ENCODE results near the gene PRR12. TPM values are rescaled to one million over a fixed set of nuclear protein-coding genes. Genes with fewer than 3 reads are reported as not detected.

Gene PRR12
- total RNA-seq, 4 donors from 2014 or later, result 19.6 to 53.1 (median 24.5) TPM

- DNase-seq (ENCODE audit: low spot score in 2 of 2), result peak; percentile 46 to 92
- intact Hi-C loops (cut with DNase I; ENCODE audit: low total_unique reads), result loop anchor here (5.0 kb wide), 1 partner anchor 45 kb away; no protein-coding TSS in a partner anchor
- TF ChIP-seq POLR2A (IDR thresholded peaks at IDR 0.05) (no peak), CTCF (IDR thresholded peaks at IDR 0.05) (no peak)
- WGBS, 2 donors, result 0 to 1% methylated on average over 39 to 46 of the region's 51 CpGs
- H3K4me3 ChIP-seq (ENCODE audit: low read depth, poor library complexity, severe bottlenecking), result peak overlapping the region; percentile 49
Measured at GRCh38 chr19:49591731-49592485, 926 bp downstream of the PRR12 start.

- intact Hi-C loops (cut with DNase I; ENCODE audit: low total_unique reads), result loop anchor here (5.0 kb wide), 1 partner anchor 45 kb away; no protein-coding TSS in a partner anchor
- TF ChIP-seq CTCF (IDR thresholded peaks at IDR 0.05) (no peak), POLR2A (IDR thresholded peaks at IDR 0.05) (no peak)
- DNase-seq (ENCODE audit: low spot score in 2 of 2), result no peak
- WGBS, 2 donors, result 5 to 7% methylated on average over 26 to 28 of the region's 28 CpGs
- H3K4me3 ChIP-seq (ENCODE audit: low read depth, poor library complexity, severe bottlenecking), result peak overlapping the region; percentile 49
Measured at GRCh38 chr19:49592486-49593232, 1.7 kb downstream of the PRR12 start.

- WGBS, 2 donors, result 7 to 9% methylated on average over 26 to 27 of the region's 27 CpGs
- no peak overlapping the region for H3K4me3 ChIP-seq (ENCODE audit: low read depth, poor library complexity, severe bottlenecking)
- TF ChIP-seq POLR2A (IDR thresholded peaks at IDR 0.05) (no peak), CTCF (IDR thresholded peaks at IDR 0.05) (no peak)
- intact Hi-C loops (cut with DNase I; ENCODE audit: low total_unique reads), result loop anchor here (5.0 kb wide), 1 partner anchor 44 kb away; no protein-coding TSS in a partner anchor
- DNase-seq (ENCODE audit: low spot score in 2 of 2), result peak; percentile 94 to 99
Measured at GRCh38 chr19:49593233-49594113, 2.5 kb downstream of the PRR12 start.

GRCh38 chr19:49594157-49594992, 3.4 kb downstream of the PRR12 start:
- no peak overlapping the region for H3K4me3 ChIP-seq (ENCODE audit: low read depth, poor library complexity, severe bottlenecking)
- no peak for DNase-seq (ENCODE audit: low spot score in 2 of 2)
- intact Hi-C loops (cut with DNase I; ENCODE audit: low total_unique reads), result loop anchor here (5.0 kb wide), 1 partner anchor 43 kb away; no protein-coding TSS in a partner anchor
- TF ChIP-seq POLR2A (IDR thresholded peaks at IDR 0.05), result no peak
- no peak for TF ChIP-seq CTCF (IDR thresholded peaks at IDR 0.05)
- WGBS, 2 donors, result 88 to 91% methylated on average over 32 to 35 of the region's 35 CpGs
